Measurements from ENCODE around the gene DVL2.
"Not testable (repeated sequence)": the region's sequence is repeated elsewhere in the genome, so short reads cannot be mapped to it uniquely, and the experiment has no call there.

DVL2 gene

GRCh38 chr17:7254511-7254910 lies 20.2 kb upstream of the DVL2 start:
- no peak for DNase-seq

- no peak for DNase-seq
Measured at GRCh38 chr17:7253082-7253481, 18.8 kb upstream of the DVL2 start.

GRCh38 chr17:7252176-7253043 lies 18.1 kb upstream of the DVL2 start, which contains the start of gene ELP5:
ELP5 (plus strand) TSS chr17:7252215; CDS start chr17:7252551, 336 bp downstream.
- peak; percentile 81 for DNase-seq

GRCh38 chr17:7251661-7252175 lies 17.4 kb upstream of the DVL2 start, which contains the start of gene CTDNEP1:
CTDNEP1 (minus strand) TSS chr17:7251734; CDS start chr17:7251296, 438 bp downstream.
- DNase-seq, result peak; percentile 98

- DNase-seq, result no peak
Measured at GRCh38 chr17:7250695-7251627, 16.6 kb upstream of the DVL2 start.

GRCh38 chr17:7249830-7250229 lies 15.5 kb upstream of the DVL2 start:
- DNase-seq, result no peak

- DNase-seq, result no peak
Measured at GRCh38 chr17:7249214-7249613, 14.9 kb upstream of the DVL2 start.

GRCh38 chr17:7248796-7249195 lies 14.5 kb upstream of the DVL2 start:
- no peak for DNase-seq

- no peak for DNase-seq
Measured at GRCh38 chr17:7246779-7247178, 12.5 kb upstream of the DVL2 start.

GRCh38 chr17:7243838-7244237 lies 9.5 kb upstream of the DVL2 start:
- not testable (repeated sequence) for DNase-seq

- no peak for DNase-seq
Measured at GRCh38 chr17:7243453-7243729, 9.1 kb upstream of the DVL2 start.

GRCh38 chr17:7242717-7243452 lies 8.6 kb upstream of the DVL2 start:
- DNase-seq, result peak; percentile 85

GRCh38 chr17:7241783-7242716 lies 7.7 kb upstream of the DVL2 start, which contains the start of gene GABARAP:
GABARAP (minus strand) TSS chr17:7242449; CDS start chr17:7242330, 119 bp downstream.
- peak; percentile 84 for DNase-seq

- DNase-seq, result no peak
Measured at GRCh38 chr17:7241090-7241733, 6.9 kb upstream of the DVL2 start.

- no peak for DNase-seq
Measured at GRCh38 chr17:7240375-7240774, 6.1 kb upstream of the DVL2 start.

GRCh38 chr17:7239091-7240027 lies 5.0 kb upstream of the DVL2 start, which contains the start of gene PHF23:
PHF23 (minus strand) TSS chr17:7239457; CDS start chr17:7239279, 178 bp downstream.
- DNase-seq, result peak; percentile 99

GRCh38 chr17:7238420-7239090 lies 4.2 kb upstream of the DVL2 start:
- no peak for DNase-seq

- DNase-seq, result peak; percentile 31
Measured at GRCh38 chr17:7237761-7238419, 3.6 kb upstream of the DVL2 start.

Data from kidney glomerular epithelial cell (primary cell).